Stimulated activated CD4-positive, alpha-beta T cell treated with anti-CD3 and anti-CD28 coated beads, Interleukin-12 subunit alpha, Interleukin-12 subunit beta, amount 100 ng/mL, for 24 hours (primary cell): ENCODE results near the gene RBM4.
A peak's percentile ranks its signal among the peaks of the same experiment; 100 is the strongest.
"Not testable (repeated sequence)": the region's sequence is repeated elsewhere in the genome, so short reads cannot be mapped to it uniquely, and the experiment has no call there.

Source experiments
- DNase-seq, 2 experiments: peaks; one replicate each; pipeline ENCODE4 v3.0.0-alpha.2; 2020; ENCODE audit warnings: low read depth in 2 of 2

The RBM4 gene

DNA sequence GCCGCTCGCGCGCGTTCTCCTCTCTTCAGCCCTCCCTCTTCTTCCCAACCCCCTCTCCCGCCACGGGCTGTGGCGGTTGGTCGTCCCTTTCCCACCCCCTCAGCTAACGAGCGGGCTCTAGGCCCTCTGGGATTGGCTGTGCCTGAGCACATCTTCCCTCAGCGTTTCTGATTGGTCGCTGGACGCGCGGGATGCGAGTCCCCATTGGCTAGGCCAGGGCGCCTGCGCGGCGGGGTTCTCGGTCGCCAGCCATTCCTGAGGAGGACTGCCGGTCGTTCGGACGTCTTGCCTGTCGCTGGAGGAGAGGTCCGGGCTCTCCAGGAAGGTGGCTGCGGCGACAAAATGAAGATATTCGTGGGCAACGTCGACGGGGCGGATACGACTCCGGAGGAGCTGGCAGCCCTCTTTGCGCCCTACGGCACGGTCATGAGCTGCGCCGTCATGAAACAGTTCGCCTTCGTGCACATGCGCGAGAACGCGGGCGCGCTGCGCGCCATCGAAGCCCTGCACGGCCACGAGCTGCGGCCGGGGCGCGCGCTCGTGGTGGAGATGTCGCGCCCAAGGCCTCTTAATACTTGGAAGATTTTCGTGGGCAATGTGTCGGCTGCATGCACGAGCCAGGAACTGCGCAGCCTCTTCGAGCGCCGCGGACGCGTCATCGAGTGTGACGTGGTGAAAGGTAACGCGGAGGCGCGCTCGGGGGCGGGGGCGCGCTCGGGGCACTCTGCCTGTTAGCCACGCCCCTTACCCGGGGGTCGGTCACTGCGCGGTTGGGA lies 21.9 kb upstream of the RBM4 start, which contains the start of gene RBM14:
Gene RBM14, plus strand, starts transcription at position 252 of the 776 bp plus-strand sequence. Its CDS starts 91 bp downstream, at position 343.
- peak; percentile 96 to 97 for DNase-seq

DNA sequence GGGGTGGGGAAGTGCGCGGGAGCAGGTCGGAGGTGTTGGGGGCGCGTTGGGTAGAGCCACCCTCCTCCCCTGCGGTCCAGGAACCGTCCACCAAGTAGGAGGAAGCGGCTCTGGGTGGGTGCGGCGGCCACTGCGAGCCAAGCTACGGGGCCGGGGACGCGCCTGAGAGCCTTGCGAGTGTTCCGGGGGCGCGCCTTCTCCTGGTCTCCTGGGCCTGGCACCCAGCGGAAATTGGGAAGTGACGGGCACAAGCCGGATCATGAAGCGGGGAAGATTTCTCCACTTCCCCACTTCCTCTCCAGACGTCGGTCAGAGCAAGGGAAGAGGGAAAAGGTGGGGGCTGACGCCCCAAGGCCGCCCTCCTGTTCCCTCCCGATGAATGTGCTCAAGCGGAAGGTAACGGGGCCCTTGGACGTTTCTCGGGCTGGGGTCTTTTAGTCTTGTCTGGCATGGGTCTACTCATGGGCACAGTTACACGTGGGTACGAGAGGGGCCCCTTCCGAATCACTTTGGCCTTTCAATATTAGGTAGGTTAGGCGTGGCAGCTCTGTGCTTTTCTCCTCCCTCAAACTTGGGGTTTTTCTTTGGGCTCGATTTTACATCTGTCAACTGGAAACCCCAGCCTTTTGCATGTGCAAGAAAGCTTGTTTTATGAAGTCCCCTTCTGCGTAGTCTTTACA lies 21.2 kb upstream of the RBM4 start:
- DNase-seq = no peak

DNA sequence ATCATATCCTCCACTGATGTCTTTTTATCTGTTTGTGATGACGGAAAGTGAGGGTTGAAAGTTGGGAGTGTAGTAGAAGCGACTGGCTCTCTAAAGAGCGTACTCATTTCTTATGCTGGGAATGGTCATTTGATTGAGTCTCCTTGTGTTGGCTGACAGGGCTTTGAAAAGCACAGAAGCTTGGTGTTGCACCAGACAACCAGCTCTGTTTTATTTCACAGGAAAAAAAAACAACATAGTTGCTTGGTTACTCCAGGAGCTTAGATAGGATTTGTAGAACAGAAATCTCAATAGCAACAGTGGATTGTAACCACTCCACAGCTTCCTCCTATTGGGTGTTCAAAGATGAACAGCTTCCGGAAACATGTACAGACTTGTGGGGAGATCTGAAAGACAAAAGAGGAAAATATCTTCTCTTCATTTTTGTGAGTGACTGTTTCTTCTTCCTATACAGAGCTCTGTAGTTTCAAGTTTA lies 19.4 kb upstream of the RBM4 start:
- DNase-seq = no peak

GRCh38 chr11:66624450-66624849 lies 14.1 kb upstream of the RBM4 start:
- no peak for DNase-seq

GRCh38 chr11:66625041-66625751 lies 13.3 kb upstream of the RBM4 start:
- DNase-seq = no peak

GRCh38 chr11:66625752-66626149 lies 12.8 kb upstream of the RBM4 start:
- DNase-seq = no peak

DNA sequence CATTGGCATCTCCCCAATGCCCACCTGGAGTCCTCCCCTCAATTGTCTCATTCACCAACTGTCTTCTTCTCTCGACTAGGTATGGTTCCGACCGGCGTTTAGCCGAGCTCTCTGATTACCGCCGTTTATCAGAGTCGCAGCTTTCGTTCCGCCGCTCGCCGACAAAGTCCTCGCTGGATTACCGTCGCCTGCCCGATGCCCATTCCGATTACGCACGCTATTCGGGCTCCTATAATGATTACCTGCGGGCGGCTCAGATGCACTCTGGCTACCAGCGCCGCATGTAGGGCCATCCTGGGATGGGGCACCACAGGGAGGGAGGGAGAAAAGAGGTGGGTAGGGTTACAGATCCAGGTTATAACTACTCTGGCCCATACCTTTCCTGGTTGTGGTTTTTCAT lies 12.1 kb upstream of the RBM4 start:
- DNase-seq = no peak

GRCh38 chr11:66626926-66627325 lies 11.6 kb upstream of the RBM4 start:
- no peak for DNase-seq

DNA sequence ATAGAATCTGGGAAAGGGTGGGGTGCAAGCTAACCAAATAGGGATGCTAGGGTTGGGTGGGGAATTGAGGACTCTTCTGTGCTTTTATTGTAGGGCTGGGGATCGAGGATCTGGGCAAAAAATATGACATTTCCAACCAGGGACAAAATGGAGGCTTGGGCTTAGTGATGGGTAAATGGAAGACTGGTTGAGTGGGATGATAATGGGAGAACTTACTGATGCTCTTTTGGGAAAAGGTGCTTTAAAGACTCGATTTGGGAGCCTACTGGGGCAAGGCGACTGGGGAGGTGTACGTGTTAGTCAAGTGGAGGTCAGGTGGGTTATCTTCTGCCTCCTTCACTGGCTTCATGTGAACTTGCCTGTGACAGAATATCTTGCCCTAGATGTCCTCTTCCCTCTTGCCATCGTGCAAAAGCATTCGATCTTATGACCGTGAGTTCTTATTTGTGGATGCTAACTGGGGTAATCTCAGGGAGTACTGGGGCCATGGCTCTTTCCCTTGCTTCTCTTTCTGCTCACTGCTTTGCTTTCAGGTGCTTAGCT lies 10.4 kb upstream of the RBM4 start:
- no peak for DNase-seq

- DNase-seq = no peak
These were observed 9.1 kb upstream of the RBM4 start for GRCh38 chr11:66629356-66629755.

GRCh38 chr11:66631883-66632282 lies 6.6 kb upstream of the RBM4 start:
- no peak for DNase-seq

DNA sequence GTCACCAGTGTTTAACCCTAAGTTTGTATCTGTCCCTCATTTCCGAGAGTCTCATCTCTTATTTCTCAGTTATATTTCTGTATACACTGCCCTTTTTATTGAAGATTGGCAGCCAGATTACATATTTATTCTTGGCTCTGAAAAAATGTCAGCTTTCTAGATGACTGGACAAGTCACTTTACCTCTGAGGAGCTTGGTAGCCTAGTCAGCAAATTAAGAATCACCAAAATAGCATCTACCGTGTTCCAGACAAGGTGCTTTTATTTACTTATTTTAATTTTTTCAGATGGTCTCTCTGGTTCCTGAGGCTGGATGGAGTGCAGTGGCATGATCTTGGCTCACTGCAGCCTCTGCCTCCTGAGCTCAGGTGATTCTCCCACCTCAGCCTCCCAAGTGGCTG lies 5.6 kb upstream of the RBM4 start:
- no peak for DNase-seq

GRCh38 chr11:66636411-66636810 lies 2.1 kb upstream of the RBM4 start:
- no peak for DNase-seq

- no peak for DNase-seq
These were observed 836 bp upstream of the RBM4 start for GRCh38 chr11:66637557-66638176.

DNA sequence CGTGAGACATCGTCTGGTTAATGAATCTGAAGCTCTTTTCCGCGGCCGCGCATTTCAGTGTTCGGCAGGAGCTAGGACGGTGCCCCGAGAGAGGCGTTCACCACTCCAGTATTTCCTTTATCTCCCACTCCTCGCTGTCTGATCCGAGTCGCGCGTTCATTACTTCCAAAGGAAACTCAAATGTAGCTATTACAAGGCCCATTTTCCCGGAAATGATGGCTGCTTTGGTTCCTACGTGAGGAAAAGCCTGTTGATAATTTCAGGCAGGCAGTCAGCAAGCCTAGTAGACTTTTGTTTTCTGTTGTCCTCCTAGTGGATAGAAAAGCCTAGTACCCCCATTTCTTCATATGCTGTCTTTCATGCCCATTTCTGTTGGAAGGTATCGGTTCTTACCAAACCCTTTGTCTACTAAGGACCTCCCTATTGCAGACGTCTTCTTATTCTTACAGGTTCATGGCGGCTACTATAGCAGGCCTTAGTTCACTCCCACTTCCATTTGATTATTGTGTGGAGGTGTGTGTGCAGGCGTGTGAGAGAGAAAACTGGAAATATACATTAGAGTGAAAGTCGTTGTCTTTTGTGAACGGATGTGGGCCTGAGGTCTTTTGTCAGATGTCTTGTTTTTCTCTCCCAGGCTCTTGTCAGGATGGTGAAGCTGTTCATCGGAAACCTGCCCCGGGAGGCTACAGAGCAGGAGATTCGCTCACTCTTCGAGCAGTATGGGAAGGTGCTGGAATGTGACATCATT lies 737 bp downstream of the RBM4 start:
- no peak for DNase-seq

DNA sequence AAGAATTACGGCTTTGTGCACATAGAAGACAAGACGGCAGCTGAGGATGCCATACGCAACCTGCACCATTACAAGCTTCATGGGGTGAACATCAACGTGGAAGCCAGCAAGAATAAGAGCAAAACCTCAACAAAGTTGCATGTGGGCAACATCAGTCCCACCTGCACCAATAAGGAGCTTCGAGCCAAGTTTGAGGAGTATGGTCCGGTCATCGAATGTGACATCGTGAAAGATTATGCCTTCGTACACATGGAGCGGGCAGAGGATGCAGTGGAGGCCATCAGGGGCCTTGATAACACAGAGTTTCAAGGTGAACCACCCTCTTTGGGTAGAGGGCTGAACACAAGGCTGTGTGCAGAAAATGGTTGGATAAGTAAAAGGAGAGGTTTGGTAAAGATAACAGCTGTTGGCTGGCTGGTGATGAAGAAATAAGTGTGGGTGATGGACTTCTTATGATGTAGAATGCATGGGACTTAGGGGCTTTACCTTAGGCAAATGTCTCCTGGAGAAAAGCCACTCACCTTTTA lies 1.4 kb downstream of the RBM4 start:
- not testable (repeated sequence) for DNase-seq

DNA sequence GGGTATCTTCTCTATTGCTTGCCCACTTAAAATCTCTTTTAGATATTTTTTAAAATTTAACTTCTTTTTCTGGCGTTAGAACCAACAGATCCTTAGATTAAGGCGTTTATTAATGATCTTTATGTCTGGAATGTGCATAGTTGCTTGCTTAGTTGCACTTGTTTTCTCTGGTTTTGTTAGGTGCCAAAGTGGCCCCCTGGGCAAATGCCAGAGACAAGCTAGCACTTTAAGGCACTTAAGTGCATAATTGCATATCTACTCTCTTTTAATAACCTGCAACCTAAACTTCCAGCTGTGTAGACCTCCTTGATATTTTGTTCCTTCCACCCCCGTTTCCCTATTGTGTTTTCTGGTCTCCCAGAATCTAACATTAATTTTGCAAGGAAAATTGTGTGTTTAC lies 3.3 kb downstream of the RBM4 start:
- DNase-seq = no peak

DNA sequence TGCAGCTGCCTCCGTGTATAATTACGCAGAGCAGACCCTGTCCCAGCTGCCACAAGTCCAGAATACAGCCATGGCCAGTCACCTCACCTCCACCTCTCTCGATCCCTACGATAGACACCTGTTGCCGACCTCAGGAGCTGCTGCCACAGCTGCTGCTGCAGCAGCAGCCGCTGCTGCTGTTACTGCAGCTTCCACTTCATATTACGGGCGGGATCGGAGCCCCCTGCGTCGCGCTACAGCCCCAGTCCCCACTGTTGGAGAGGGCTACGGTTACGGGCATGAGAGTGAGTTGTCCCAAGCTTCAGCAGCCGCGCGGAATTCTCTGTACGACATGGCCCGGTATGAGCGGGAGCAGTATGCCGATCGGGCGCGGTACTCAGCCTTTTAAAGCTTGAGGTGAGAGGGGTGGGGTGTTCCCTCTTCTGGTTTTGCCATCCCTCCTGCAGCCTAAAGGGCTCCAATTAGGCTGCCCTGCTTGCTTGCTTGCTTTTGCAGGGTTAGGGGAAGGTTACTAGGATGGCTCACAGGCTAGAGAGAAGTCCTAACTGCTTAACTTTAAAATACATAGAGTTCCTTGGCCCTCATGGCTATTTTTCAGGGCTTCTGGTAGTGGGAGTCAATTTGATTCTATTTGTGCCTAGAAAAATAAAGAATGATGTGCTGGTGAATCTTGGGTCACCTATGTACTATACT lies 5.4 kb downstream of the RBM4 start:
- DNase-seq = no peak

GRCh38 chr11:66646828-66647227 lies 8.3 kb downstream of the RBM4 start:
- DNase-seq = no peak

- DNase-seq = no peak
These were observed 11.4 kb downstream of the RBM4 start for GRCh38 chr11:66649903-66650302.
